K562 (cell line): ENCODE measurements around the gene CHRDL1. TPM values are rescaled to one million over a fixed set of nuclear protein-coding genes. Genes with fewer than 3 reads are reported as not detected.

ENCODE experiments used
- ATAC-seq: fragments of 200-7000 bp; cut with Tn5 transposase; 3 replicates; pipeline ENCODE4 v1.9.1; 2020; ENCODE audit warnings: moderate library complexity
- BruUV-seq: library from RNA; stranded (reverse); fragments of 400-500 nt; replicated peaks from 2 replicates; lab custom pipeline; 2021; lab: Mats Ljungman, UMichigan
- CTCF ChIA-PET: fragments of 300-600 bp; formaldehyde crosslinking; extraction: SDS; loops from one replicate; lab custom pipeline; 2021; ENCODE audit warnings: low intra/inter-chr PET ratio; lab: Yijun Ruan, JAX
- POLR2A ChIA-PET: fragments of 300-600, 350-650 bp; sonication (Branson Sonifier 250); formaldehyde crosslinking; extraction: SDS; loops from one replicate; lab custom pipeline; 2021; ENCODE audit warnings: antibody characterized with exemption, inconsistent platforms; lab: Yijun Ruan, JAX
- DNase-seq, 4 experiments: peaks; one replicate each; pipeline versions ENCODE4 v3.0.0 to v3.0.0-alpha.2; 2011 to 2018; ENCODE audit warnings: low spot score in 3 of 4, mixed read lengths in 3 of 4; ENCODE audit errors: extremely low read depth in 1 of 4
- FAIRE-seq: peaks from 2 replicates; lab custom pipeline; 2011; peaks lifted over from hg19 to GRCh38; lab: Jason Lieb, UNC
- H2AFZ ChIP-seq: 2 replicates; pipeline ENCODE4 v1.6.0; 2011; ENCODE audit warnings: low read depth, low read length, control low read depth, inconsistent platforms
- H3K27ac ChIP-seq: fragments of 200-600 bp; 3 replicates; pipeline ENCODE4 v1.8.0; 2011; ENCODE audit warnings: low read depth, mild to moderate bottlenecking, control low read depth, inconsistent platforms, low read length, moderate library complexity, mixed read lengths; ENCODE audit errors: extremely low read depth
- H3K27me3 ChIP-seq, 2 experiments: fragments of 300-600 bp in 1 of 2; 2 replicates in 1 of 2; 3 replicates in 1 of 2; pipeline versions ENCODE4 v1.6.0 to v1.8.0; 2011; ENCODE audit warnings: inconsistent platforms in 2 of 2, low read length in 2 of 2, mild to moderate bottlenecking in 1 of 2, mixed read lengths in 1 of 2, moderate library complexity in 1 of 2; ENCODE audit not compliant: control insufficient read depth in 2 of 2, insufficient read depth in 2 of 2
- H3K36me3 ChIP-seq: fragments of 300-600 bp; 3 replicates; pipeline ENCODE4 v1.8.0; 2011; ENCODE audit warnings: mild to moderate bottlenecking, low read length, inconsistent platforms; ENCODE audit not compliant: control insufficient read depth, insufficient read depth
- H3K4me1 ChIP-seq, 2 experiments: fragments of 200-600 bp in 1 of 2; replicated peaks in 1 of 2; 2 replicates in 1 of 2; 3 replicates in 1 of 2; pipeline versions ENCODE4 v1.5.1 to v1.8.0; 2011; ENCODE audit warnings: inconsistent platforms in 2 of 2, low read length in 2 of 2, mild to moderate bottlenecking in 1 of 2, mixed read lengths in 1 of 2, moderate library complexity in 1 of 2; ENCODE audit not compliant: control insufficient read depth in 2 of 2, insufficient read depth in 2 of 2
- H3K4me2 ChIP-seq: 2 replicates; pipeline ENCODE4 v1.6.1; 2011; ENCODE audit warnings: low read length, control low read depth, inconsistent platforms, mixed read lengths; ENCODE audit not compliant: insufficient read depth
- H3K4me3 ChIP-seq: fragments of 200-600 bp; sonication (generic), shearing (Covaris generic); 2 replicates; pipeline ENCODE4 v1.5.1; 2016; ENCODE audit warnings: control low read depth, inconsistent platforms
- H3K79me2 ChIP-seq: fragments of 200-600 bp; 3 replicates; pipeline ENCODE4 v1.8.0; 2011; ENCODE audit warnings: low read length, inconsistent platforms; ENCODE audit not compliant: control insufficient read depth, insufficient read depth
- H3K9ac ChIP-seq, 2 experiments: 2 replicates each; pipeline versions ENCODE4 v1.6.0 to v1.6.1; 2011; ENCODE audit warnings: low read depth in 2 of 2, low read length in 2 of 2, control low read depth in 1 of 2, inconsistent platforms in 1 of 2, mild to moderate bottlenecking in 1 of 2, mixed read lengths in 1 of 2; ENCODE audit not compliant: insufficient read depth in 1 of 2
- H3K9me1 ChIP-seq: one replicate; pipeline ENCODE4 v1.6.0; 2011; ENCODE audit warnings: inconsistent platforms, mild to moderate bottlenecking, low read length, moderate library complexity; ENCODE audit not compliant: control insufficient read depth, insufficient read depth
- H3K9me3 ChIP-seq: replicated peaks from 2 replicates; pipeline ENCODE4 v1.5.1; 2011; ENCODE audit warnings: low read depth, low read length, inconsistent platforms; ENCODE audit not compliant: control insufficient read depth, insufficient read depth
- H4K20me1 ChIP-seq: replicated peaks from 2 replicates; pipeline ENCODE4 v1.6.1; 2011; ENCODE audit warnings: low read length, inconsistent platforms, mixed read lengths; ENCODE audit not compliant: control insufficient read depth, insufficient read depth
- CTCF ChIP-seq, 3 experiments: IDR thresholded peaks in 2 of 3; conservative IDR thresholded peaks in 1 of 3; 2 replicates each; pipeline ENCODE4 v1.5.1; 2011 to 2012; ENCODE audit warnings: low read length in 3 of 3, mild to moderate bottlenecking in 3 of 3, control low read depth in 2 of 3, improper control_type of control experiment in 1 of 3, inconsistent platforms in 1 of 3, low read depth in 1 of 3, mixed read lengths in 1 of 3, moderate library complexity in 1 of 3; ENCODE audit not compliant: insufficient read depth in 2 of 3
- RAD21 ChIP-seq, 2 experiments: fragments of 250-450 bp in 1 of 2; fragments of 450-650 bp in 1 of 2; sonication (Bioruptor Pico) in 1 of 2; formaldehyde crosslinking in 1 of 2; IDR thresholded peaks in 1 of 2; conservative IDR thresholded peaks in 1 of 2; 2 replicates each; pipeline versions ENCODE4 v1.4.0 to v1.8.0; 2020 to 2022; ENCODE audit warnings: mild to moderate bottlenecking in 2 of 2, moderate library complexity in 1 of 2
- SMC3 ChIP-seq: conservative IDR thresholded peaks from 2 replicates; pipeline ENCODE4 v1.6.1; 2011; ENCODE audit warnings: low read depth, low read length, improper control_type of control experiment; ENCODE audit not compliant: insufficient read depth
- USF1 ChIP-seq: sonication (generic); formaldehyde crosslinking; IDR thresholded peaks from 2 replicates; pipeline ENCODE4 v1.9.0; 2022; ENCODE audit warnings: mild to moderate bottlenecking, missing genetic modification reagents
- ZNF740 ChIP-seq, 3 experiments: fragments of 200-800 bp in 1 of 3; sonication (Bioruptor generic) in 1 of 3; sonication (generic) in 1 of 3; formaldehyde crosslinking in 1 of 3; IDR thresholded peaks; 2 replicates each; pipeline versions ENCODE4 v1.6.1 to v1.8.0; 2016 to 2022; ENCODE audit warnings: mild to moderate bottlenecking in 2 of 3, missing compliant biosample characterization in 2 of 3, missing genetic modification characterization in 2 of 3, missing genetic modification reagents in 1 of 3
- WGBS: fragments of 100-300 bp; shearing (Covaris generic); methylation state at CpG from one replicate; pipeline ENCODE4 v1.1.6; 2016; ENCODE audit warnings: low coverage, mixed read lengths; ENCODE audit not compliant: insufficient coverage; ENCODE audit errors: missing lambda C conversion rate; 5-methylcytosine and 5-hydroxymethylcytosine counted together
- in situ Hi-C: fragments of 300-500 bp; cut with MboI; formaldehyde crosslinking; loops from 4 replicates; pipeline ENCODE4 v1.15.0; 2018; ENCODE audit warnings: inconsistent platforms, mixed read lengths
- intact Hi-C: fragments of 100-400 bp; cut with micrococcal nuclease; formaldehyde crosslinking; loops from 2 replicates; pipeline ENCODE4 v1.14.2; 2022
- polyA plus RNA-seq, 8 experiments: library from polyadenylated mRNA; depleted of rRNA in 4 of 8; stranded (reverse) in 5 of 8; unstranded in 3 of 8; fragments of >200 nt; fragmentation: Nextera tagmentation in 2 of 8; fragmentation: Illumina TruSeq in 1 of 8; extraction: Ambion mirVana in 2 of 8; extraction: Trizol in 1 of 8; gene quantifications; 2 replicates each; pipeline versions ENCODE4 v1.2.1 to v1.2.3, GENCODE V29; 2011 to 2014; ENCODE audit warnings: inconsistent platforms in 1 of 8, missing spikeins in 1 of 8
- total RNA-seq, 7 experiments: library from RNA; depleted of rRNA in 6 of 7; stranded (reverse); fragments of >200 nt in 6 of 7; fragmentation: Illumina TruSeq in 2 of 7; extraction: Trizol in 2 of 7; gene quantifications; 2 replicates each; pipeline versions ENCODE4 v1.2.1 to v1.2.3, GENCODE V29; 2011 to 2021; ENCODE audit warnings: low replicate concordance in 1 of 7

Gene CHRDL1
- total and polyA plus RNA-seq, 9 of the 15 experiments (the other 6 are each of a cell fraction or from before 2014, with no cell fraction given), result not detected

- WGBS, result 0% methylated on average over 2 of the region's 3 CpGs
- TF ChIP-seq USF1 (CRISPR knock-in tag) (no peak), ZNF740 (CRISPR knock-in tag; IDR thresholded peaks at IDR 0.05) (peak; percentile 55; the same call in 1 of the 2 replicates), ZNF740 (tag; IDR thresholded peaks at IDR 0.05) (peak in 1 of 2 experiments; percentile 66; a peak in 1 of 4 replicates), RAD21 (CRISPR knock-in tag; conservative IDR thresholded peaks at IDR 0.05 in 1 of 2, IDR thresholded peaks at IDR 0.05 in 1 of 2) (peak in 1 of 2 experiments; percentile 31; a peak in 2 of 4 replicates), CTCF (IDR thresholded peaks at IDR 0.05 in 2 of 3, conservative IDR thresholded peaks at IDR 0.05 in 1 of 3; ENCODE audit: insufficient read depth in 2 of 3, low read depth in 1 of 3, low read length in 3 of 3) (peak; percentile 51 to 53 (median 52)), SMC3 (peak; percentile 53)
Observed at GRCh38 chrX:110665223-110666002, 130.2 kb downstream of the CHRDL1 start.

More at GRCh38 chrX:110665223-110666002, 130.2 kb downstream of the CHRDL1 start:
- in situ Hi-C loops (loop anchor here (25.0 kb wide), 2 partner anchors 203 to 503 kb away; no protein-coding TSS in a partner anchor), intact Hi-C loops (loop anchor here (5.0 to 10.0 kb wide), 2 partner anchors 179 to 213 kb away; no protein-coding TSS in a partner anchor)
- ChIA-PET CTCF (no interaction called here), POLR2A (interaction anchor here (1.2 kb wide), 1 partner anchor 30 kb away, joined by 3 read pairs; no protein-coding TSS in a partner anchor)
- Histone ChIP-seq H3K4me1 (no peaks in the 10 kb centered on the region), H3K79me2 (no peaks in the 10 kb centered on the region), H3K4me3 (no peak overlapping the region), H3K27ac (no peak overlapping the region), H4K20me1 (no peaks in the 10 kb centered on the region), H3K9me1 (no peaks in the 10 kb centered on the region), H3K9me3 (no peaks in the 10 kb centered on the region), H3K36me3 (no peaks in the 10 kb centered on the region), H3K4me2 (no peak overlapping the region), H3K9ac (no peak overlapping the region), H2AFZ (no peak overlapping the region), H3K27me3 (no peaks in the 10 kb centered on the region)
- DNase-seq, result peak; percentile 8 to 33 (median 18)
- peak; percentile 19 for FAIRE-seq
- peak; percentile 91 for ATAC-seq
- BruUV-seq, result no TSS peak
